ENCODE measurements around the gene ME2.
"Not testable (repeated sequence)": the region's sequence is repeated elsewhere in the genome, so short reads cannot be mapped to it uniquely, and the experiment has no call there.

Gene ME2

DNA sequence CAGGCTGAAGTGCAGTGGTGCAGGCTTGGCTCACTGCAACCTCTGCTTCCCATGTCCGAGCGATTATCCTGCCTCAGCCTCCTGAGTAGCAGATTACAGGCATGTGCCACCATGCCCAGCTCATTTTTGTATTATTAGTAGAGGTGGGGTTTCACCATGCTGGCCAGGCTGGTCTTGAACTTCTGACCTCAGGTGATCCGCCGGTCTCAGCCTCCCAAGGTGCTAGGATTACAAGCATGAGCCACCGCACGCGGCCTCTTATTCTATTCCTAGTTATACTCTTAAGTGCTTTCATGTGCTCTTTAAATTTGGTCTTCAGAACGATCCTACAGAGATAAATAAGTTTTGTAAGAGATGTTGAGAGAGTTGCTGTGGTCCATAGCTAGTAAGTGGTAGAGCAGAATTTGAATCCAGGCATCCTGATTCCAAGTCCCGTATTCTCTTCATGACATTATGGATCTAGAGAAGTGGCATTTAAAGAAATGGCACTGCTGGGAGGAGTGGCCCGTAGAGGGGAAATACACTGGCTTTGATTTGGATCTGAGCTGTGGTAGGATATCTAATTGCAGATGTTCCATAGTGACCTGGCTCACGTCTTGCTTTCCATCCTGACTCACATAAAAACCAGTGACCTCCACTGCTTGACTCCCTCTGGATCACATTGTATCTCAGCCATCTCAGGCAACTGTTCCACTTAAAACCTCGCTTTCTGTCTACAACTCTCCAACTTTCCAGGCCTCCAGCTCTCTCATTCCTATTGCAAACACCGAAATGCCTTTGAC, 22.8 kb upstream of the ME2 start:
- Histone ChIP-seq H3K9ac (no peak overlapping the region), H3K4me2 (peak overlapping the region in 2 of 11 experiments; percentile 8 to 24; a peak in 2 of 22 replicates), H3K36me3 (no peaks in the 10 kb centered on the region), H3K9me3 (replicated peaks in 1 of 11) (no peaks in the 10 kb centered on the region), H4K20me1 (no peaks in the 10 kb centered on the region), H3K4me3 (no peak overlapping the region), H3K4me1 (peaks cover 0 to 49% (median 0%) of the 10 kb centered on the region in 10 experiments; a peak in 7 of 20 replicates), H3K27me3 (no peaks in the 10 kb centered on the region), H3K27ac (no peak overlapping the region)
- TF ChIP-seq Cebpa-rat (IDR thresholded peaks at IDR 0.05), result no peak

DNA sequence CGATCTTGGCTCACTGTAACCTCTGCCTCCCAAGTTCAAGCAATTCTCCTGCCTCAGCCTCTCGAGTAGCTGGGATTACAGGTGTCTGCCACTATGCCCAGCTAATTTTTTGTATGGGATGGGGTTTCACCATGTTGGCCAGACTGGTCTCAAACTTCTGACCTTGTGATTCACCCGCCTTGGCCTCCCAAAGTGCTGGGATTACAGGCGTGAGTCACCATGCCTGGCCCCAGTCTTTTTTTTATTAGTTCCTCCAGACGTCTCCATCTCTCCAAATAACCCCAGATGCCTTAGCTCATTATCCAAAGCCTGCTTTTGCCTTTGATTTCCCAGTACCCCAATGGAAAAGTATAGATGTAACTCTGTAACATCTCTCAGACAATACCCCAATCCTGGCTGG, 21.8 kb upstream of the ME2 start:
- H3K4me2 ChIP-seq, result peak overlapping the region in 3 of 11 experiments; percentile 8 to 58 (median 49); a peak in 6 of 22 replicates
- H3K4me1 ChIP-seq, result peaks cover 0 to 55% (median 5%) of the 10 kb centered on the region in 10 experiments; a peak in 11 of 20 replicates
- not testable (repeated sequence) for H3K9me3 ChIP-seq (replicated peaks in 1 of 11); H3K27me3 ChIP-seq; H3K9ac ChIP-seq; H3K27ac ChIP-seq; H3K4me3 ChIP-seq; H4K20me1 ChIP-seq; H3K36me3 ChIP-seq

DNA sequence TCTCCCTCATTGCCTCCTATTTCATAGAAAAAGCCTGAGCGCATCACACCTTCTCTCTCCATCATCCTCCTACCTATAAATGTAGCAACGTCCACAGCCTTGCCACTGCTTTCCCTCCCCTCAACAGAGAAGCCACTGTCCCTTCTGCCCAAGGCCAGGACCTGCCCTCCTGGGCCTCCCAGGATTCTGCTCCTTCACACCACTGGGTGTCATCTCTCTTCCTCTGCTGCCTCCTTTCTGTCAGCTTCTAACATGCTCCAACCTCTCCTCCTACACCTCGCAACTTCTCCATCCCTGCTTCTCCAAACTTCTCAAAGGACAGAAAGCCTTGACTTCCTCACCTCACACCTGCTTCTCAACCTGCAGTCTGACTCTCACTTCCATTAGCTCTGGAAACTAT, 21.2 kb upstream of the ME2 start:
- TF ChIP-seq Cebpa-rat (IDR thresholded peaks at IDR 0.05), result no peak
- no peak overlapping the region for H3K9ac ChIP-seq
- peak overlapping the region in 3 of 11 experiments; percentile 8 to 58 (median 49); a peak in 4 of 22 replicates for H3K4me2 ChIP-seq
- no peaks in the 10 kb centered on the region for H4K20me1 ChIP-seq
- no peak overlapping the region for H3K4me3 ChIP-seq
- no peaks in the 10 kb centered on the region for H3K9me3 ChIP-seq (replicated peaks in 1 of 11)
- H3K27me3 ChIP-seq, result no peaks in the 10 kb centered on the region
- H3K4me1 ChIP-seq, result peaks cover 0 to 58% (median 11%) of the 10 kb centered on the region in 10 experiments; a peak in 15 of 20 replicates
- H3K36me3 ChIP-seq, result no peaks in the 10 kb centered on the region
- no peak overlapping the region for H3K27ac ChIP-seq

DNA sequence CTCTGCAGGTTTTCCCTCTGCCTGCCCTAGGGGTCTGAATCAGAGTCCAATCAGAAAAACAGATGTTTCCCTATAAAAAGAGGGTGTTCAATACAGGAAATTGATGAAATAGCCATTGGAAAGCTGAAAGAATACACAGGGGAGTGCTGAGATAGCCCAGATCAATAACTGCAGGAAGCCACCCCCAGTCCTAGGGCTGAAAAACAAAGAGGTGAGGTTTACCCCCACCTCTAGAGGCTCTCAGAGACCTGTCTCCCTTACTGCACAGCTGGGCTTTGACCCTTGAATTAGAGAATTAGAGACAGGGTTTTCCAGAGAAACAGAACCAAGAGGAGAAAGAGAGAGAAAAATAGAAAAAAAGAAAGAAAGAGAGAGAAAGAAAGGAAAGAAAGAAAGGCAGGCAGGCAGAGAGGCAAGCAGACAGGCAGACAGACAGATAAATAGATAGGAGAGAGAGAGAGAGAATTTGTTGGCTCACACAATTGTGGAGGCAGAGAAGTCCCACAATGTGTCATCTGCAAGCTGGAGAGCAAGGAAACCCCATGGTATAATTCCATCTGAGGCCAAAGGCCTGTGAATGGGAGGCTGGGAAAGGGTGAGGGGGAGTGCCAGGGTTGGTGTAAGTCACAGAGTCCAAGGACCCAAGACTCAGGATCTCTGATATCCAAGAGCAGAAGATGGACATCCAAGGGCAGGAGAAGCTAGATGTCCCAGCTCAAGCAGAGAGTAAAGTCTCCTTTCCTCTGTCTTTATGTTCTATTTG, 18.9 kb upstream of the ME2 start:
- TF ChIP-seq Cebpa-rat (IDR thresholded peaks at IDR 0.05), result no peak
- Histone ChIP-seq H3K4me3 (no peak overlapping the region), H3K4me1 (peaks cover 0 to 47% (median 13%) of the 10 kb centered on the region in 10 experiments; a peak in 15 of 20 replicates), H3K9ac (no peak overlapping the region), H3K9me3 (replicated peaks in 1 of 11) (no peaks in the 10 kb centered on the region), H3K36me3 (no peaks in the 10 kb centered on the region), H3K4me2 (no peak overlapping the region), H3K27ac (no peak overlapping the region), H3K27me3 (no peaks in the 10 kb centered on the region), H4K20me1 (no peaks in the 10 kb centered on the region)

DNA sequence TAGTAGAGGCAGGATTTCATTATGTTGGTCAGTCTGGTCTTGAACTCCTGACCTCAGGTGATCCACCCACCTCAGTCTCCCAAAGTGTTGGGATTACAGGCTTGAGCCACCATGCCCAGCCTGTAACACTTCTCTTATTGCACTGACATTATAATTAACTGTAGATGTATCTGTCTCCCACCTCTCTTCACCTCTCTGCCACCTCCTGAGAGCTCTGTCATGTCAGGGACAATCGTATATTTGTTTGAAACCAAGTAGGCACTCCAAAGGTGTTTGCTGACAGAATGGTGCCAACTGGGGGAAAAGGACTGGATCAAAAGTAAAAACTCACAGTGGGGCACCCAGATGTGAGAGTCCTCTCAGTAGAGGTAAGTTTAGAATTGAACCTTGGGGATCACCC, 17.3 kb upstream of the ME2 start:
- Histone ChIP-seq H3K36me3 (no peaks in the 10 kb centered on the region), H3K4me3 (no peak overlapping the region)

DNA sequence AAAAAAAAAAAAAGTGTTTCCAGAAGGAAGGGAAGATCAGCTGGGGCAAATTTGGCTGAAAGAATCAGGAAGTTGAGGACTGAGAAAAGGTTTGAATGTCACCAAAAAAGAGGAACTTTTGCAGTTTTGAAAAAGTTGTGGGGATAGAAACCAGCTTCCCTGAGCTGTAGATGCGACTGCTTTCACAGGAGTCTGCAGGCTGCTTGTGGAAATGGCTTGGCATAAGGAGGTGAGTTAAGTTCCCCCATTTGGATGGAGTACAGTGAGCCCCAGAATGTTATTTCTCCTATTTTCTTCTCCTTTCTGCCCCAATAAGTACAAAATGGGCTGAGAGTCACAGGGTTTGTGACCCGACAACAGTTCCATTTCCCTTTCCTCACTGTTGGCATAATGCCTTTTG, 16.5 kb upstream of the ME2 start:
- no peaks in the 10 kb centered on the region for H3K9me3 ChIP-seq (replicated peaks in 1 of 11)
- no peaks in the 10 kb centered on the region for H3K27me3 ChIP-seq
- peak overlapping the region in 6 of 11 experiments; percentile 3 to 45 (median 27); a peak in 8 of 22 replicates for H3K27ac ChIP-seq
- H4K20me1 ChIP-seq, result no peaks in the 10 kb centered on the region
- H3K9ac ChIP-seq, result peak overlapping the region in 3 of 11 experiments; percentile 20 to 35 (median 33); a peak in 3 of 22 replicates
- peak overlapping the region in 6 of 11 experiments; percentile 33 to 75 (median 72); a peak in 11 of 22 replicates for H3K4me2 ChIP-seq
- H3K36me3 ChIP-seq, result no peaks in the 10 kb centered on the region
- no peak overlapping the region for H3K4me3 ChIP-seq
- no peak for TF ChIP-seq Cebpa-rat (IDR thresholded peaks at IDR 0.05)
- H3K4me1 ChIP-seq, result peaks cover 0 to 34% (median 12%) of the 10 kb centered on the region in 10 experiments; a peak in 15 of 20 replicates

More for the DNA sequence above, 17.3 kb upstream of the ME2 start:
- H3K27me3 ChIP-seq, result no peaks in the 10 kb centered on the region
- no peaks in the 10 kb centered on the region for H3K9me3 ChIP-seq (replicated peaks in 1 of 11)
- H3K27ac ChIP-seq, result peak overlapping the region in 3 of 11 experiments; percentile 3 to 31 (median 23); a peak in 3 of 22 replicates
- TF ChIP-seq Cebpa-rat (IDR thresholded peaks at IDR 0.05), result no peak
- peak overlapping the region in 4 of 11 experiments; percentile 62 to 75 (median 72); a peak in 7 of 22 replicates for H3K4me2 ChIP-seq
- H3K4me1 ChIP-seq, result peaks cover 0 to 42% (median 12%) of the 10 kb centered on the region in 10 experiments; a peak in 15 of 20 replicates
- H3K9ac ChIP-seq, result no peak overlapping the region
- no peaks in the 10 kb centered on the region for H4K20me1 ChIP-seq

DNA sequence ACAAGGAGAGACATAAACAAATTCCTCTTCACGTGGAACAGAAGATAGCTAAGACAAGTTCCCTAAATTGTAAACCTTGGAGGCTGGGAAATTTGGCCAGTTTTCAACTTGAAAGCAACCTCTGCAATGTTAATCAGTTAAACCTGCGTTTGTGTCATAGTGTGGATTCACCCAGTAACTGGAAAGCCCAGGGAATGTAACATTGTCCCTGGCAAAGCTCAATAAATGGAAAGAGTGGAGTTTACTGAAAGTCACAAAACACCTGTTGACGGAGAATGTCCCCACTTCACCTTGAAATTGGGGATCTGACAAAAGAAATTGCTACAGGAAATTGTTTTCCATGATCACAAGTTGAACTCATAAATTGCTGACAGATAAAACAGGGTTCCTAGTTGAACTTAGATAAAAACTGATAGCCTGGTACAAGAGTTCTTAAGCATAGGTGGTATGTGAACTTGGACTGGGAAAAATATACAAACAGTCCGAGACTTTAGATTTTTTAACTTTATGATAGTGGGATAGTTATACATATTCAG, 15.0 kb upstream of the ME2 start:
- Histone ChIP-seq H3K36me3 (no peaks in the 10 kb centered on the region), H3K4me2 (peak overlapping the region in 2 of 11 experiments; percentile 4 to 21; a peak in 2 of 22 replicates), H3K27ac (no peak overlapping the region), H3K9me3 (replicated peaks in 1 of 11) (no peaks in the 10 kb centered on the region), H3K9ac (no peak overlapping the region), H4K20me1 (no peaks in the 10 kb centered on the region), H3K27me3 (no peaks in the 10 kb centered on the region), H3K4me1 (peaks cover 0 to 30% (median 12%) of the 10 kb centered on the region in 10 experiments; a peak in 15 of 20 replicates), H3K4me3 (no peak overlapping the region)
- no peak for TF ChIP-seq Cebpa-rat (IDR thresholded peaks at IDR 0.05)

DNA sequence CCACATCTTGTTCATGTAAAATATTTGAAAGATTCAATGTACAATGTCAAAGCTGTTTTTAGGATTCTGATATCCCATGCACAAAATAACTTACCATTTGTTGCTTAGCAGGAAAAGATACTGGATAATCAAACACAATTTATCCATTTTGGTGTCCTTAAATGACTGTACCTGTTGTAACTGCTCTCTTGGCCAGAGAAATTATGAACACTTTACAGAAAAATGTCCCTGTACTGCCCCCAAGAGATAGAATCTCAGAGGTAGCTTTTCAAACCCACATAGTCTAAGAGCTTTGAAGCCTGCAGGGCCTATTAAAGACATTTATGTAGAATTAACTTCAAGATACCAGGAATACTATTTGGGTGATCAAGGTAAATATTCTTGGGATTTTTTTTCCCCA, 12.2 kb upstream of the ME2 start:
- no peaks in the 10 kb centered on the region for H3K27me3 ChIP-seq
- H3K9ac ChIP-seq, result no peak overlapping the region
- no peaks in the 10 kb centered on the region for H3K9me3 ChIP-seq (replicated peaks in 1 of 11)
- no peaks in the 10 kb centered on the region for H3K36me3 ChIP-seq
- peaks cover 0 to 21% (median 12%) of the 10 kb centered on the region in 10 experiments; a peak in 15 of 20 replicates for H3K4me1 ChIP-seq
- no peak overlapping the region for H3K27ac ChIP-seq
- no peak for TF ChIP-seq Cebpa-rat (IDR thresholded peaks at IDR 0.05)
- no peak overlapping the region for H3K4me2 ChIP-seq
- H3K4me3 ChIP-seq, result no peak overlapping the region
- no peaks in the 10 kb centered on the region for H4K20me1 ChIP-seq

DNA sequence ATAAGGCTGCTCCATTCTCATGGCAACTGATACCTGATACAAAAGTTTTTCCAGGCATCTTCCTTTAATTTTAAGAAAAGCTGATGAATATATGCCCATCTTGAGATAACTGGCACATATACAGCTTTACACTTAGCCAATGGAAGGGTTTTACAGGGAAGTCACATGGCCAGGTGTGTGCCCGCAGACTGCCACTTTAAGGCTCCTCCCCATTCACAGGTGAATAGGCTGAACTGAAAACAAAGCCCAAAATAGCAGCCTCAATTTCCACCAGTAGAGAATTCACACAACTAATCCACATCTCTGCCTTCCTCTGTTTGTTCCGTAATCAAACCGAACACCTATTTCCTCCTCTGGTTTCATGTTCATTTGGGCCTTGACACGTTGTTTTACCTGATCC, 9.8 kb upstream of the ME2 start:
- H3K4me2 ChIP-seq, result no peak overlapping the region
- no peak for TF ChIP-seq Cebpa-rat (IDR thresholded peaks at IDR 0.05)
- H3K4me1 ChIP-seq, result no peaks in the 10 kb centered on the region
- no peaks in the 10 kb centered on the region for H3K9me3 ChIP-seq (replicated peaks in 1 of 11)
- no peaks in the 10 kb centered on the region for H3K27me3 ChIP-seq
- H3K36me3 ChIP-seq, result no peaks in the 10 kb centered on the region
- H3K9ac ChIP-seq, result no peak overlapping the region
- no peaks in the 10 kb centered on the region for H4K20me1 ChIP-seq
- no peak overlapping the region for H3K27ac ChIP-seq
- no peak overlapping the region for H3K4me3 ChIP-seq
